Measurements from ENCODE around the gene CCDC85C. TPM values are rescaled to one million over a fixed set of nuclear protein-coding genes. Genes with fewer than 3 reads are reported as not detected.

The CCDC85C gene
- total RNA-seq, 1 donor from 2014 or later, result 41.0 TPM

DNA sequence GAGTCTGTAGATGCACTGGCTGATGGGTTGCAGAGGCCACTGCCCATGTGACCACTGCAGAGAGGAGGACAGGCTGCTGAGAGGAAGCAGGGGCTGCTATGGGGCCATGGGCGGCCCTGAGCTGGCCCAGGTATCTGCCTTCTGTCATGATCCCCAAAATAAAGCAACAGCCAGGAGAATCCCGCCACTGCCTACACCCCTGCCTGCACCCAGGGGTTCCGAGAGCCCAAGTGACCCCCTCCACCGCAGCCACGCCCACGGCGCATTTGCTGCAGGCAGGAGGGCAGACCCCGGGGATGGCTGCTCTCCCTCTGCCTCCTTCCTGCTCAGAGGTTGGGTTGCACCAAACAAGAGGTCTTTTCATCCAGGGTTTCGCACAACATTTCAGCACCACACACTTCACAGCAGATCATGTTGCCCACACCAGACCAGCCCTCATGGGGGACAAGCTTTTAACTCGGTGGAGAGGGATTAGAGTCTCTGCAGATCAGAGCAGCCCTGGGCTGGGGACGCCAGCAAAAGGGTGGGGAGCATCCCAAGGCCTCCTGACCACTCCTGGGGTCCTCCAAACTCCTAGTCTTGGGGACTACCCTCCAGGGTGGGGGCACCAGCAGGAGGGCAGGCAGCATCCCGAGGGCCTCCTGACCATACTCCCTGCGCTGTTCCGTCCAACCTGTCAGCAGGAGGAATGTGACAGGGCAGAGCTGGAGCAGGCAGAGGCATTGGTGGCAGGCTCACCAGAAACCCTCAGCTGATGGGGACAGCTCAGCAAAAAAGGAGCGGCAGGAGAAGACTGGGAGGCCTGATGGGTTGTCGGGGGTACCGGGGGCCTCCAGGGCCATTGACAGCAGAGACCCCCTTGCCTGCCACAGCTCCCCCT, 14.1 kb downstream of the CCDC85C start:
- Histone ChIP-seq H3K9me3 (replicated peaks) (no peaks in the 10 kb centered on the region), H3K4me1 (peaks cover 95% of the 10 kb centered on the region), H3K4me3 (no peak overlapping the region), H3K27ac (replicated peaks) (no peak overlapping the region), H3K27me3 (ENCODE audit: low read depth) (no peaks in the 10 kb centered on the region), H3K36me3 (no peaks in the 10 kb centered on the region)
- no peak for DNase-seq
- TF ChIP-seq, protein P1, sequence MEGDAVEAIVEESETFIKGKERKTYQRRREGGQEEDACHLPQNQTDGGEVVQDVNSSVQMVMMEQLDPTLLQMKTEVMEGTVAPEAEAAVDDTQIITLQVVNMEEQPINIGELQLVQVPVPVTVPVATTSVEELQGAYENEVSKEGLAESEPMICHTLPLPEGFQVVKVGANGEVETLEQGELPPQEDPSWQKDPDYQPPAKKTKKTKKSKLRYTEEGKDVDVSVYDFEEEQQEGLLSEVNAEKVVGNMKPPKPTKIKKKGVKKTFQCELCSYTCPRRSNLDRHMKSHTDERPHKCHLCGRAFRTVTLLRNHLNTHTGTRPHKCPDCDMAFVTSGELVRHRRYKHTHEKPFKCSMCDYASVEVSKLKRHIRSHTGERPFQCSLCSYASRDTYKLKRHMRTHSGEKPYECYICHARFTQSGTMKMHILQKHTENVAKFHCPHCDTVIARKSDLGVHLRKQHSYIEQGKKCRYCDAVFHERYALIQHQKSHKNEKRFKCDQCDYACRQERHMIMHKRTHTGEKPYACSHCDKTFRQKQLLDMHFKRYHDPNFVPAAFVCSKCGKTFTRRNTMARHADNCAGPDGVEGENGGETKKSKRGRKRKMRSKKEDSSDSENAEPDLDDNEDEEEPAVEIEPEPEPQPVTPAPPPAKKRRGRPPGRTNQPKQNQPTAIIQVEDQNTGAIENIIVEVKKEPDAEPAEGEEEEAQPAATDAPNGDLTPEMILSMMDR (IDR thresholded peaks at IDR 0.05; ENCODE audit: borderline replicate concordance), result no peak
- intact Hi-C loops (cut with micrococcal nuclease), result no loop called here

DNA sequence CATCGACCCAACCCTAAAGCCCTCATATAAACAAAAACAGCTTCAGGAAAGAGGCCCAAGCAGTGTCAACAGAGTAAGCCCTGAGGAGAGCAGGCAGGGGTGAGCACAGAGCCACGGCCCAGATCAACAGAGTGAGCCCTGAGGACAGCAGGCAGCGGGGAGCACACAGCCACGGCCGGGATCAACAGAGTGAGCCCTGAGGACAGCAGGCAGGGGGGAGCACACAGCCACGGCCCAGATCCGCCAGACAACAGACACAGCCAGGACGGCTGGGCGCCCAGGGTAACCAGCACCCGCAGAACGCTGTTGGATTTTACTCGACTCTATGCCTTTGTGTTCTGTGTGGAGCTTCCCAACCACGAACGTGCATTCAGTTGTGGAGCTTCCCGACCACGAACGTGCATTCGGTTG, 15.0 kb downstream of the CCDC85C start:
- H3K27ac ChIP-seq (replicated peaks), result no peak overlapping the region
- no peak overlapping the region for H3K4me3 ChIP-seq
- intact Hi-C loops (cut with micrococcal nuclease), result no loop called here
- peaks cover 86% of the 10 kb centered on the region for H3K4me1 ChIP-seq
- TF ChIP-seq, protein P1 (IDR thresholded peaks at IDR 0.05; ENCODE audit: borderline replicate concordance), result no peak
- no peaks in the 10 kb centered on the region for H3K9me3 ChIP-seq (replicated peaks)
- no peaks in the 10 kb centered on the region for H3K27me3 ChIP-seq (ENCODE audit: low read depth)
- H3K36me3 ChIP-seq, result no peaks in the 10 kb centered on the region
- DNase-seq, result no peak

DNA sequence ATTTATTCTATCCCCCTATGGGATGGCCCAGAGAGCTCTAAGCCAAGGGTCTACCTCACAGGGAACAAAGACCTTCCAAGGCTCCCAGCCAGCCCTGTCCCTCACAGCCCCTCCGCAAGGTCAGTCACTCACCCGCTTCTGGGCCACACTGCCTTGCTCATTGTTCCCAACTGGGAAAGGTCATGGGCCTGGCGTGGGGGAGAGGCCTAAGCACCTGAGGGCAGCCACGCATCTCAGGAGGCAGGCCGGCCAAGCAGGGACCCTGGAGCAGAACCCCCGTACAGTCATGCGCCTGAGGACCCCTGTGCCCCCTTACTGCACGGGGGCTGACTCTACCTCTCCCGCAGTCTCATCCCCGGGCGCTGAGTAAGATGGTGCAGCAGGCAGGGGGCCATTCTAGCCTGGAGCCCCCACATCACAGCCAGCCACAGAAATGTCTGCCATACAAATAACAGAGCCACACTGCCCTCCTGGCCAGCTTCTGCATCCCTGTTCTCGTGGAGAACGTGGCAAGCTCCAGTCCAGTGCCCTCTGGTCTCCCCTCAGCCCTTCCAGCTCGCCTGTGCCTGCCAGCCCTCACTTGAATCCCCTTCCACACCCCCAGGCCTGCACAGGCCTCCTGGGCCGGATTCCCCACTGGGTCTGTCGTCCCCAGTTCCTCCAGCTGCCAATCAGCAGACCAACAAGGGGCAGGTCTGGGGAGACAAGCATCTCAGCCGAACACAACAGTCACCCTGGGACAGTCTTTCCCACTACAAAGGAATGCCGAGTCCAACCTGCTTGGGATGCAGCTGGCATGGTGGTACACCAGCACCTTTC, 16.3 kb downstream of the CCDC85C start:
- Histone ChIP-seq H3K4me1 (peaks cover 73% of the 10 kb centered on the region), H3K9me3 (replicated peaks) (no peaks in the 10 kb centered on the region), H3K36me3 (no peaks in the 10 kb centered on the region), H3K27me3 (ENCODE audit: low read depth) (no peaks in the 10 kb centered on the region), H3K27ac (replicated peaks) (peak overlapping the region; percentile 30), H3K4me3 (no peak overlapping the region)
- intact Hi-C loops (cut with micrococcal nuclease), result no loop called here
- DNase-seq, result no peak
- TF ChIP-seq, protein P1 (IDR thresholded peaks at IDR 0.05; ENCODE audit: borderline replicate concordance), result no peak

DNA sequence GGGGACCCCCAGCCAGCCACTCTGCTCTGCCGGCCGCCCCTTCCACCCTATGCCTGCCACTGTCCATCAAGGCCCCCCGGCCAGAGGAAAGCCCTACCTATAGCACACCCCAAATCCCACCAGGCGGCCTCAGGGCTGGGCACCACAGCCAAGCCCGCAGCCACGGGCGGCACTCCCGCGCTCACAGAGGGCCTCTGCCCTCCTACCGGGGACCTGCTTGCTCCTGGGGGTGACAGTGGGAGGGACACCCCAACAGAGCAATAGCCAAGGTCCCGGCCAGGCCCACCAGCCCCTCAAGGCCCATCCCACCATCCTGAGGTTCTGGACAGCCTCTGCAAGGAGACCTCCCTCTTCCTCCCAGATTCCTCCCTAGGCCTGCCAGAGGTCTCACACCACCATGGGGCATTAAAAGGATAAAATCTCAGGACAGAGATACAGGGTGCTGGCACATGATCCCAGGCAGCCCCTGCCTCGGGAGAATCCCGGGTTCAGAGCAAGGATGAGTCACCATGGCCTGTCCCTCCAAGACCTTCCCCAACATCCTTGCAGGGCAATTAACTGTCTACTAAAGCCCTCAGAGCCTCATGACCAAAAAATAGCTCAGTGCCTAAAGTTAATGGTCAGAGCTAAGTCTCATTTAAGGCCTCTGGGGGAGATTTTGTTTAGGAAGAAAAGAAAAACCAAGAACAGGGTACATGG, 17.1 kb downstream of the CCDC85C start:
- intact Hi-C loops (cut with micrococcal nuclease), result no loop called here
- Histone ChIP-seq H3K27ac (replicated peaks) (peak overlapping the region; percentile 30), H3K9me3 (replicated peaks) (no peaks in the 10 kb centered on the region), H3K4me1 (peaks cover 68% of the 10 kb centered on the region), H3K36me3 (no peaks in the 10 kb centered on the region), H3K27me3 (ENCODE audit: low read depth) (no peaks in the 10 kb centered on the region), H3K4me3 (no peak overlapping the region)
- TF ChIP-seq, protein P1 (IDR thresholded peaks at IDR 0.05; ENCODE audit: borderline replicate concordance), result no peak
- no peak for DNase-seq

DNA sequence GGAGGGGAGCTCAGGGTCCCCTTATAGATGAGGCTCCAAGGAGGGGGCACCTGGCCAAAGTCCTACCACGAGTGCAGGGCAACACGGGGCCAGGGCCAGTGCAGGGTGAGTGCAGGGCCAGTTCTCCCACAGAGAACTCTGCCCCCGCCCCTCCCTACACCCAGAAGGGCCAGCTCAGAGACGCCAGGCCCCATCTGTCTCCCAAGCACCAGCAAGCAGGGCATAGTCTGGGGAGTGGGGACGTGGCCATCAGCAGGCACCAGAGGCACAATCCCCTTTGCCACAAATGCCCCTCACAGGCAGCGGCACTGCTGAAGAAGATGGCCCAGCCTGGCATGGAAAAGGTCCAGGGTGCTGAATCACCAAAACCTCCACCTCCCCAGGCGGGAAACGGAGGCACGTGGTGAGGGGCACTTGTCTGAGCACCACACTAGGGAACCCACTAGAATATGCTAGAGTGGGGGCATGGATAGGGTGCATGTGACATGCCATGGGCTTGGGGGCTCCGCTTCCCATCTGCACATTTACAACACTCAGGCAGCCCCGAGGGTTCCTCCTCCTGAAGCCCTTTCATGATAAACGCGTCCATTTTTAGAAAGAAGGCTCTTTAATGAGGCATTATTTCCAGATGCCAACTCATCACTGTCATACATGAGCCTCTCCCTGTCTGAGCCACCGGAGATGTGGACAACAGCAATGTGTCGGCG, 17.8 kb downstream of the CCDC85C start:
- Histone ChIP-seq H3K4me1 (peaks cover 68% of the 10 kb centered on the region), H3K4me3 (no peak overlapping the region), H3K27me3 (ENCODE audit: low read depth) (no peaks in the 10 kb centered on the region), H3K27ac (replicated peaks) (no peak overlapping the region), H3K9me3 (replicated peaks) (no peaks in the 10 kb centered on the region), H3K36me3 (no peaks in the 10 kb centered on the region)
- intact Hi-C loops (cut with micrococcal nuclease), result no loop called here
- no peak for DNase-seq
- TF ChIP-seq, protein P1 (IDR thresholded peaks at IDR 0.05; ENCODE audit: borderline replicate concordance), result no peak
